Activated T-helper 1 cell treated with anti-CD3 and anti-CD28 coated beads, Interleukin-12 subunit alpha, Interleukin-12 subunit beta, Interleukin-2, Interleukin-4 antibody, amounts not matched to agents 30 ng/mL and 10 ng/mL and 1 ng/mL, durations not matched to agents 14 hours and 24 hours and 36 hours (primary cell): Measurements from ENCODE around the gene INMT. TPM values are rescaled to one million over a fixed set of nuclear protein-coding genes. Genes with fewer than 3 reads are reported as not detected.
A peak's percentile ranks its signal among the peaks of the same experiment; 100 is the strongest.

Experiments
- DNase-seq: peaks from one replicate; pipeline ENCODE4 v3.0.0; 2021; ENCODE audit warnings: low spot score
- H3K27ac Mint-ChIP-seq: one replicate; pipeline ENCODE4 v1.8.0; 2021; ENCODE audit warnings: mild to moderate bottlenecking, mixed read lengths
- H3K27me3 Mint-ChIP-seq: one replicate; pipeline ENCODE4 v1.8.0; 2022; ENCODE audit warnings: mild to moderate bottlenecking, moderate library complexity, mixed read lengths; ENCODE audit not compliant: insufficient read depth
- H3K36me3 Mint-ChIP-seq: one replicate; pipeline ENCODE4 v1.8.0; 2021; ENCODE audit warnings: low read depth, mixed read lengths
- H3K4me1 Mint-ChIP-seq: one replicate; pipeline ENCODE4 v1.8.0; 2021; ENCODE audit warnings: low read depth, mixed read lengths
- H3K4me3 Mint-ChIP-seq: one replicate; pipeline ENCODE4 v1.8.0; 2021; ENCODE audit warnings: mild to moderate bottlenecking, moderate library complexity, mixed read lengths
- H3K9me3 Mint-ChIP-seq: one replicate; pipeline ENCODE4 v1.8.0; 2021; ENCODE audit warnings: mixed read lengths
- intact Hi-C: fragments of 100-400 bp; cut with micrococcal nuclease; formaldehyde crosslinking; loops from one replicate; pipeline ENCODE4 v1.15.1; 2024
- total RNA-seq: library from RNA; stranded (reverse); gene quantifications from 2 replicates; pipeline ENCODE4 v1.2.3, GENCODE V29; 2022

INMT gene
- total RNA-seq, result 0.23 TPM in 1 of 2 replicates, not detected in the other

DNA sequence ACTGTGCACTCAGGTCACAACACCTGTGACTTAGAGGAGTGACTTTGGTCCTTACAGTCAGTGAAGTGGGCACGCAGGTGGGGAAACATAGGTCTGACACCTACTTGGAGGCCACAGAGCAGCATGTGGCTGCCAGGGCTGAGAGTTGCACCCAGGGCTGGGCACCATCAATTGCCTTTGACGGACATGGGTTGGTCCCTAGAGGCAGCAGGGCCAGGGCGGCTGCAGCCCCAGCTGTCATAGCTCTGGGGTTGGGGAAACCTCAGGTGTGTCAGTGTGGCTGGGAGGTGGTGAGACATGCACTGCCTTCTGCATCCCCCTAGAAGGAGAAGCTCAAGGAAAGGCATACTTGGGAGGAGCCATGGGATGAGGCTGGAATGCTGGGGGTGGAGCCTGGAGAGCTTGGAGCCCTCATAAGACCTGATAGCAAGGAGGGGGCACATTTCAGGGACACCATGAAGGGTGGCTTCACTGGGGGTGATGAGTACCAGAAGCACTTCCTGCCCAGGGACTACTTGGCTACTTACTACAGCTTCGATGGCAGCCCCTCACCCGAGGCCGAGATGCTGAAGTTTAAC, at the start of gene INMT:
Gene INMT (plus strand): TSS at position 440 of the 578 bp plus-strand sequence. CDS start 16 bp downstream, at position 456.
- Mint-ChIP-seq H3K36me3 (no peaks in the 10 kb centered on the region), H3K27me3 (no peaks in the 10 kb centered on the region), H3K27ac (no peak within 1 kb of the TSS), H3K4me1 (no peaks in the 10 kb centered on the region), H3K4me3 (no peak within 1 kb of the TSS), H3K9me3 (no peaks in the 10 kb centered on the region)
- intact Hi-C loops, result no loop called here
- DNase-seq, result no peak

DNA sequence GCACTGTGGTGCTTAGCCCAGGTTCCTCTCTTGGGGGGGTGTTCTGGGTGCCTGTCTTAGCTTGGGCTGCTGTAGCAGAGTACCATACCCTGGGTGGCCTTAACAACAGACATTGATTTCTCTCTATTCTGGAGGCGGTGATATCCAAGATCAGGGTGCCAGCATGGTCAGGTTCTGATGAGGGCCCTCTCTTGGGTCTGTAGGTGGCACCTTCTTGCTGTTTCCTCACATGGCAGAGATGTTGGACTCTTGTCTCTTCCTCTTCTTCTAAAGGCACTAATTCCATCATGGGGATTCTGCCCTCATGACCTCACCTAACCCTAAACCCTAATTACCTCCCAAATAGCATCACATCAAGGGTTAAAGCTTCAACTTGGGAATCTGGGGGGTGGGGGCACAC, 49.7 kb upstream of the INMT start:
- intact Hi-C loops, result loop anchor here (1.0 kb wide), 1 partner anchor 38 kb away; no protein-coding TSS in a partner anchor
- Mint-ChIP-seq H3K9me3 (no peaks in the 10 kb centered on the region), H3K4me3 (no peak overlapping the region), H3K4me1 (peaks cover 14% of the 10 kb centered on the region), H3K36me3 (no peaks in the 10 kb centered on the region), H3K27ac (no peak overlapping the region), H3K27me3 (no peaks in the 10 kb centered on the region)
- DNase-seq, result peak; percentile 10

DNA sequence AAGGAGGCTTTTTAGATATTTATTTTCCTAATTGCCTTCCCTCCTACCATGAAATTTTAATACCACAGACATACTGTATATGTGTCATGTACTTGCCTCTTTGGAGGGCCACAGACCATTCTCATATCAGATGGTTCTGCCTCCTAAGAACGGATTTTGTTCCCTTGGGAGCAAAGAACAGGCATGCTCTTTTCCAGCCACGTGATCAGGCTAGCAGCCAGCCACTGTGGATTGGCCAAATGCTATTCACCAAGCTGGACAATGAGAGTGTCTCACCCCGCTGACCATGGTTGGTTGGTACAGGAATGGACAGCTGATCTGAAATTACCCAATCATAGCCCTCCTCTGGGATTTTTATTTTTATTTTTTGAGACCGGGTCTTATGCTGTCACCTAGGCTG, 48.2 kb upstream of the INMT start:
- Mint-ChIP-seq H3K4me3 (no peak overlapping the region), H3K27me3 (no peaks in the 10 kb centered on the region), H3K36me3 (no peaks in the 10 kb centered on the region), H3K27ac (no peak overlapping the region), H3K4me1 (peaks cover under 1% of the 10 kb centered on the region), H3K9me3 (no peaks in the 10 kb centered on the region)
- intact Hi-C loops, result no loop called here
- no peak for DNase-seq

DNA sequence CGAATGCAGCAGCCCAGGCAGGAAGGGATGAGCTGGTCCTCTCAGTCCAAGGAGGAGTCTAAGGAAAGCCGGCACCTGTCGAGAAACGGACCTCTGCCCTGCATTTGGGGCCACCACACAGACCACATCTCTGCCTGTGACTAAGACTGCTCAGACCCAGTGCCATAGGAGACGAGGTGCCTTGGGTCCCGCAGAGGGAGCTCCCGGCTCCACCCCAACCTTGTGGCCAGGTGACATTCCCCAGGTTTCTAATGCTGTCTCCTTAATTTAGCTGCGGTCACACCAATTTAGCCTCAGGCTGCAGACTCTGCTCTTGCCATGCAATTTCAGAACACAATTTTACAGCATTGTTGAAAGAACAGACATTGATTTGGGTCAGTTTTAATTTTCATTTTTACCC, 46.9 kb upstream of the INMT start:
- Mint-ChIP-seq H3K4me1 (no peaks in the 10 kb centered on the region), H3K27ac (no peak overlapping the region), H3K4me3 (no peak overlapping the region), H3K27me3 (no peaks in the 10 kb centered on the region), H3K36me3 (no peaks in the 10 kb centered on the region), H3K9me3 (no peaks in the 10 kb centered on the region)
- no peak for DNase-seq
- intact Hi-C loops, result no loop called here

DNA sequence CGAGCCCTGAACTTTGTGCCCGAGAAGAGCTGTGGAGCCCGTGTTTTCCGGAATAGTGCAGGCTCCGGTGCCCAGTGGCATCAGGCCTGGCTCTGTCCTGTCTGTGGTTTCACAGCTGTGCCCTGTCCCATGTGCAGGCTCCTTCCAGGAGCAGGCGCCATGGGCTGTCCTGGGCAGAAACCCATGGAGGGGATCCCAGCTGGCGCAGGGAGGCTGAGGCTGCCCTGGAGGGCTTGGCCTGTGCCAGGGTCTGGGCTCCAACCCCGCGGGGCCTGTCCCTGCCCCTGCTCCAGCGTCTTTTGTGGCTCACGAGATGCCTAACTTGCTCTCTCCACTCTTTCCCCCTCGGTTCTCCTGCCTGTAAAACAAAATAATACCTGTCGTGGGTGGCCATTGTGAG, 46.3 kb upstream of the INMT start:
- intact Hi-C loops, result no loop called here
- no peak overlapping the region for H3K4me3 Mint-ChIP-seq
- DNase-seq, result no peak
- no peak overlapping the region for H3K27ac Mint-ChIP-seq
- H3K4me1 Mint-ChIP-seq, result no peaks in the 10 kb centered on the region
- H3K27me3 Mint-ChIP-seq, result no peaks in the 10 kb centered on the region
- H3K9me3 Mint-ChIP-seq, result no peaks in the 10 kb centered on the region
- H3K36me3 Mint-ChIP-seq, result no peaks in the 10 kb centered on the region

DNA sequence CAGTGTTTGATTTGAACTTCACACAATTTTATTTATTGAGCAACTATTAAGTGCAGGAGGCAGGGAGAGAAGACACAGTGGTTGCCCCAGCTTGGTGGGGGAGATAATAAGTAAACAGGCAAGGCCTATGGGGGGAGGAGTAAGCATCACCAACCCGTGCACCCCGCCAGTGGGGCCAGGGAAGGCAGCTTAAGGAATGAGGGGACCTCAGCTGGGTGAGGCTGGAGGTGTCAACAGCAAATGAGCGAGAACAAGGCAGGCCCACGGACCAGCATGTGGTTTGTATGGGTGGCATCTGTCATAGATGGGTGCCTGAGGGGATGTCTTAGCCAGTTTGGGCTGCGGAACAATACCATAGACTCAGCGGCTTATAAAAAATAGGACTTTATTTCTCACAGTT, 45.6 kb upstream of the INMT start:
- Mint-ChIP-seq H3K36me3 (no peaks in the 10 kb centered on the region), H3K27ac (no peak overlapping the region), H3K4me3 (no peak overlapping the region), H3K9me3 (no peaks in the 10 kb centered on the region), H3K4me1 (no peaks in the 10 kb centered on the region), H3K27me3 (no peaks in the 10 kb centered on the region)
- DNase-seq, result no peak
- intact Hi-C loops, result no loop called here

DNA sequence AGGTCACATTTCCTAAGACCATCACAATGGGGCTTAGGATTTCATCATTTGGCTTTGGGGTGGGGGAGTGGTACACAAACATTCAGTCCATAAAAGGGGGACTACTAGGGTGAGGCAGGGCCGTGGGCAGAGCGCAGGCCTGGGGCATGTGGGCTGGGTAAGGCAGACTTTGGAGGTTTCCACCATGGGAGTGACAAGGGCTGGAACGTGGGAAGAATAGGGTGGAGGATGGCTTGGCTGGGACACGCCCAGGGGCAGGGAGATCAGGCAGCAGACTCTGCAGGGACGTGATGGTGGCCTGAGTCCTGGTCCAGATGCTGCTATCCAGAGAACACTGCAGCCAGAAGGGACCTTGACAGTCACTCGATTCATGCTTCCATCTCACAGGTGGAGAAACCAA, 45.0 kb upstream of the INMT start:
- H3K27ac Mint-ChIP-seq, result no peak overlapping the region
- H3K9me3 Mint-ChIP-seq, result no peaks in the 10 kb centered on the region
- DNase-seq, result no peak
- no peak overlapping the region for H3K4me3 Mint-ChIP-seq
- intact Hi-C loops, result no loop called here
- H3K4me1 Mint-ChIP-seq, result no peaks in the 10 kb centered on the region
- H3K27me3 Mint-ChIP-seq, result peaks cover 3% of the 10 kb centered on the region
- H3K36me3 Mint-ChIP-seq, result no peaks in the 10 kb centered on the region

DNA sequence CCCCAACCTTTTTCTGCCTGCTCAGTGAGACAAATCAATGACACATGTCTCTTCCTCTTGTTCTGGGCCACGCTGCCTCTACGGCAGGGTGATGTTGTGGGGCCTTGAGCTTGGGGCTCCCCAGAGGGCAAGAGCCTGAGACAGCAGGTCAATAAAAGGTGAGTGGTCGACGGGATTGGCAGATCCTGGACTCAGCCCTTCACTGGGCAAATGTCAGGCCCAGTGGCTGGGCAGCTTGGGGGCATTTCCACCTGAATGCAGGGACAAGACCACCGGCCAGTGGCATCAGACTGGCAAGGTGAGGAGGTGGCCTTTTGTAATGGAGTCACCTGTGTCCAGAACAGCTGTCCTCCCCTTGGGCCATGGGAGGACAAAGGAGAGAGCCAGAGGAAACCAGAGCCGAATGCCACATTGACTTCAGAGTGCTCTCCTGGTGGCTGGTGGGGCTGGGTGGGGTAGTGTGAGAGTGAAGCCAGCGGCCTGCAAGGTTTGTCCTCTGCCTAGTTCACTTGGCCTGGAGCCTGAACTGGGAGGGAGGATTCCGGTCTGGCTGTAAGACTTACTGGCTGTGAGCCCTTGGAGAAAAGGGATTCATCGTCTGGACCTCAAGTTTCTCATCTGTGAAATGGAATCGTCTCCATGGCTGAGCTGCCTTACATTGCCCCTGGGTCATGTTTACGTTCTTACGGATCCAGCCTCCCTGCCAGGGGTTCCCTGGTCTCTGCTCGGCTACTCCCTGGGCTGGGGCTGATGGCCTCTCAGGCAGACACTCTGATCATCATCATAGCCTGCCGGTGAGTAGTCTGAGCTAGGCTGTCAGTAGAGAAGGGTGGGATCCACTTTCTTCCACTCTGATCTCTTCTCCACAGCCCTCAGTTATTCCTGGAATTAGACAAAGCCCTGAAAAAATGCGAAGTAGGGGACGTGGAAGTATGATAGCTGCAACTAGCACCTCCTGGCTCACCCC, 44.3 kb upstream of the INMT start:
- Mint-ChIP-seq H3K4me1 (no peaks in the 10 kb centered on the region), H3K9me3 (no peaks in the 10 kb centered on the region), H3K27ac (no peak overlapping the region), H3K36me3 (no peaks in the 10 kb centered on the region), H3K27me3 (peaks cover 4% of the 10 kb centered on the region), H3K4me3 (no peak overlapping the region)
- intact Hi-C loops, result no loop called here
- DNase-seq, result no peak

DNA sequence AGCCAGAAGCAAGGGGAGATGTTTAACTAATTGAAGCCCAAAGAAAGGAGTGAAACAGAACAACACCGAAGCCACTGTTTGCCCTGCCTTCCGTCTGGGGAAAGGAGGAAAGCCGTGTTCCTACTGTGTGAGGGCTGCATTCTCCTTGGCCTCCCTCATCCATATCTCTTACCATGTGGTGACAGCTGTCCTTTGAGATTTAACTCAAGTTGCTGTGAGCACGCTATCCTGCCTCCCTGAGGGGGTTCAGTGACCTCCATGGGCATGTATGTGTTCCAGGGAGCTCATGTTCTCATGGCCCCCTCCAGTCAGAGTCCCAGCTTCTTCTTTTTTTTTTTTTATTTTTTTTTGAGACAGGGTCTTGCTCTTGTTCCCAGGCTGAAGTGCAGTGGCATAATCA, 43.5 kb upstream of the INMT start:
- Mint-ChIP-seq H3K27me3 (peaks cover 4% of the 10 kb centered on the region), H3K4me1 (no peaks in the 10 kb centered on the region), H3K9me3 (no peaks in the 10 kb centered on the region), H3K27ac (no peak overlapping the region), H3K36me3 (no peaks in the 10 kb centered on the region), H3K4me3 (no peak overlapping the region)
- no peak for DNase-seq
- intact Hi-C loops, result no loop called here

DNA sequence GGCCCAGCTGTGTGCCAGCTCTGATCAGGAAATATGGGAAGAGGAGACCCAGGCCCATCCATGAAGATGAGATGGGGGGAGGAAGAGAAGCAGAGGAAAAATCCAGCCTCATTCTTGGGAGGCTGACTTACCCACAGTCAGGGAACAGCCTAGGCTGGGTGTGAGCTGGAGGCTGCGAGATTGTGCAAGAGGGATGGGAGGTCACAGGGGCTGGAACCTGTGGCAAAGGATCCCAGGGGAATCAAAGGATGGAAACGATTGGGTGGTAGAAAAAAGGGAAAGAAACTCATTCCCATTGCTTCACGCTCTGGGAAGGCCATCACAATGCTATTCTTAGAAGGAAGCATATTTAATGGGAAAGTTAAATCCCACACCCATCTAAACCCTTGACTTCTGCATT, 43.0 kb upstream of the INMT start:
- Mint-ChIP-seq H3K4me1 (no peaks in the 10 kb centered on the region), H3K4me3 (no peak overlapping the region), H3K9me3 (no peaks in the 10 kb centered on the region), H3K36me3 (no peaks in the 10 kb centered on the region), H3K27me3 (peaks cover 4% of the 10 kb centered on the region), H3K27ac (no peak overlapping the region)
- DNase-seq, result no peak
- intact Hi-C loops, result no loop called here

DNA sequence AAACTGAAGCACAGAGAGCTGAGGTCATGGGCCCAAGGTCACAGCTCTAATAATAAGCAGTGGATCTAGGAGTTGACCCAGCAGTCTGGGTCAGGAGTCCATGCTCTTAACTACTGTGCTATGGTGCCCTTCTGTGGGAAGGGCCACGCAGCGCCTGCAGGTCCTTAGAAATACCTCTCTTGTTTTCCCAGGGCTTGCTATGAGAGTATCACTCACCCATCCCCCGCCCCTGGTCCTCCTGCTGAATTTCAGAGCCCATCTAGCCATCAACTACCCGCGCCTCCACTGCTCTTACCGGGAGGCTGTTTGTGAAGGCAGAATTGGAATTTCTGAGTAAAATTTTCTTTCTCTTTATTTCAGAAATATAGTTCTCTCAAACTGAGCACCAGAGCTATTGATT, 42.4 kb upstream of the INMT start:
- no peak overlapping the region for H3K27ac Mint-ChIP-seq
- no peak overlapping the region for H3K4me3 Mint-ChIP-seq
- no peak for DNase-seq
- intact Hi-C loops, result no loop called here
- H3K9me3 Mint-ChIP-seq, result no peaks in the 10 kb centered on the region
- no peaks in the 10 kb centered on the region for H3K36me3 Mint-ChIP-seq
- peaks cover 5% of the 10 kb centered on the region for H3K27me3 Mint-ChIP-seq
- H3K4me1 Mint-ChIP-seq, result no peaks in the 10 kb centered on the region

DNA sequence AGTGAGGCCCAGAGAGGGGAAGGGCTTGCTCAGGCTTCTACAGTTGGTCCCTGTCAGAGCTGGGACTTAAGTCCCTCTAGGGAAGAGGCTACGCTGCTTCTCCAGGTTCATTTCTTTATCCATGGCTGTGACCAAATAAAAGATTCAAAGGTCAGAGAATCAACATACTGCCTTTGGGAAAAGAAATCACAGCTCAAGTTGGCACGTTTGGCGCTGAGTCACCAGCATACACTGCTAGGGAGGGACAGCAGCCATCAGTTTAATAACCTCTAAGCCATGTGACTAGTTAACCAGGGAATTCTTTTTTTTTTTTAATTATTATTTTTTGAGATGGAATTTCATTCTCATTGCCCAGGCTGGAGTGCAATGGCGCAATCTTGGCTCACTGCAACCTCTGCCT, 41.3 kb upstream of the INMT start:
- intact Hi-C loops, result no loop called here
- Mint-ChIP-seq H3K36me3 (peaks cover 1% of the 10 kb centered on the region), H3K27ac (no peak overlapping the region), H3K4me1 (no peaks in the 10 kb centered on the region), H3K9me3 (no peaks in the 10 kb centered on the region), H3K4me3 (no peak overlapping the region), H3K27me3 (peaks cover 5% of the 10 kb centered on the region)
- DNase-seq, result no peak

DNA sequence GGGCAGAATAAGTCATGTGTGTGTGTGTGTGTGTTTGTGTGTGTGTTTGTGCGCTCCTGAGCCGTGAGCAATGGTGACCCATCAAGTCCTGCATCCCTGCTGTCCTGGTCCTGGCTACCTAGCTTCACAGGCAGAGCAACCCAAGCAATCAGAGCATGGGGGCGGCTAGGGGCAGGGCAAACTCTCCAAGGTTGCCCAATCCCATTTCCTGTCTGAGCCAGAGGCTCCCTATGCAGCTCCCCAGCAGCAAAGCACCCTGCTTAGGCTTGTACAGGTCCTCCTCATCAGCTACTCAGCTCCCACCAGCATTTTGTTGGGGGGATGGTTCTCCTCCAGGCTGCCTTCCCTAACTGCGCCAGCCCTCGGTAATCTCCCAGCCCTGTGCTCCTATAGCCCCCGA, 38.5 kb upstream of the INMT start:
- intact Hi-C loops, result no loop called here

More for the DNA sequence above, 38.5 kb upstream of the INMT start:
- H3K4me3 Mint-ChIP-seq, result no peak overlapping the region
- H3K27me3 Mint-ChIP-seq, result peaks cover 5% of the 10 kb centered on the region
- H3K4me1 Mint-ChIP-seq, result no peaks in the 10 kb centered on the region
- DNase-seq, result no peak
- H3K36me3 Mint-ChIP-seq, result peaks cover 13% of the 10 kb centered on the region
- peaks cover 16% of the 10 kb centered on the region for H3K9me3 Mint-ChIP-seq
- H3K27ac Mint-ChIP-seq, result no peak overlapping the region
